ENCODE results near the gene KIF18A.
"Not testable (repeated sequence)": the region's sequence is repeated elsewhere in the genome, so short reads cannot be mapped to it uniquely, and the experiment has no call there.

DNA sequence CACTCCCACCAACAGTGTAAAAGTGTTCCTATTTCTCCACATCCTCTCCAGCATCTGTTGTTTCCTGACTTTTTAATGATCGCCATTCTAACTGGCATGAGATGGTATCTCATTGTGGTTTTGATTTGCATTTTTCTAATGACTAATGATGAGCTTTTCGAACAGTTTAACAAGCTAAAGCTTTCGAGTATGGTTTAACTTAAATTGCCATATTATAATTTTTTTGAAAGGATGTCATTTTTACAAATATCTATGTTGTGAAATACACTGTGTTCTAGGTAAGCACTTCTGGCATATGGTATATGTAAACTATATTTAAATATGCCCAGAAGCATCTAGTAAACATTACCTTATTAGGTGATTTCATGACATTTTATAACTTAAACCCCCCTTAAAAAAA lies 20.3 kb downstream of the KIF18A start:
- TF ChIP-seq, protein P1, sequence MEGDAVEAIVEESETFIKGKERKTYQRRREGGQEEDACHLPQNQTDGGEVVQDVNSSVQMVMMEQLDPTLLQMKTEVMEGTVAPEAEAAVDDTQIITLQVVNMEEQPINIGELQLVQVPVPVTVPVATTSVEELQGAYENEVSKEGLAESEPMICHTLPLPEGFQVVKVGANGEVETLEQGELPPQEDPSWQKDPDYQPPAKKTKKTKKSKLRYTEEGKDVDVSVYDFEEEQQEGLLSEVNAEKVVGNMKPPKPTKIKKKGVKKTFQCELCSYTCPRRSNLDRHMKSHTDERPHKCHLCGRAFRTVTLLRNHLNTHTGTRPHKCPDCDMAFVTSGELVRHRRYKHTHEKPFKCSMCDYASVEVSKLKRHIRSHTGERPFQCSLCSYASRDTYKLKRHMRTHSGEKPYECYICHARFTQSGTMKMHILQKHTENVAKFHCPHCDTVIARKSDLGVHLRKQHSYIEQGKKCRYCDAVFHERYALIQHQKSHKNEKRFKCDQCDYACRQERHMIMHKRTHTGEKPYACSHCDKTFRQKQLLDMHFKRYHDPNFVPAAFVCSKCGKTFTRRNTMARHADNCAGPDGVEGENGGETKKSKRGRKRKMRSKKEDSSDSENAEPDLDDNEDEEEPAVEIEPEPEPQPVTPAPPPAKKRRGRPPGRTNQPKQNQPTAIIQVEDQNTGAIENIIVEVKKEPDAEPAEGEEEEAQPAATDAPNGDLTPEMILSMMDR (optimal IDR thresholded peaks at IDR 0.05 in 1 of 3, IDR thresholded peaks at IDR 0.05 in 1 of 3, conservative IDR thresholded peaks at IDR 0.05 in 1 of 3; ENCODE audit: extremely low read depth in 1 of 3, insufficient read depth in 2 of 3, low read length in 3 of 3) = not testable (repeated sequence)
- not testable (repeated sequence) for TF ChIP-seq EZH2 (IDR thresholded peaks at IDR 0.05; ENCODE audit: low read length)

All from keratinocyte (primary cell).